Epithelial cell of esophagus (primary cell): Measurements from ENCODE around the gene IL1RAP.
A peak's percentile ranks its signal among the peaks of the same experiment; 100 is the strongest.
"Not testable (repeated sequence)": the region's sequence is repeated elsewhere in the genome, so short reads cannot be mapped to it uniquely, and the experiment has no call there.

Experiments used
- DNase-seq: peaks from one replicate; pipeline ENCODE4 v3.0.0; 2010; ENCODE audit warnings: low read depth
- H3K4me3 ChIP-seq: 2 replicates; pipeline ENCODE4 v1.5.1; 2011; ENCODE audit warnings: mild to moderate bottlenecking, low read length, control low read depth
- CTCF ChIP-seq: IDR thresholded peaks from 2 replicates; pipeline ENCODE4 v1.5.1; 2011; ENCODE audit warnings: low read depth, mild to moderate bottlenecking, low read length, control low read depth, inconsistent platforms; ENCODE audit not compliant: insufficient read depth; ENCODE audit errors: missing control alignments

IL1RAP gene

GRCh38 chr3:190505381-190506003 is 8.4 kb upstream of the IL1RAP start:
- no peak for TF ChIP-seq CTCF
- DNase-seq, result no peak
- no peak overlapping the region for H3K4me3 ChIP-seq

GRCh38 chr3:190506271-190506670 is 7.6 kb upstream of the IL1RAP start:
- no peak for TF ChIP-seq CTCF
- DNase-seq, result no peak
- no peak overlapping the region for H3K4me3 ChIP-seq

GRCh38 chr3:190512666-190513065 is 1.2 kb upstream of the IL1RAP start:
- no peak for DNase-seq
- no peak for TF ChIP-seq CTCF
- H3K4me3 ChIP-seq, result no peak overlapping the region

DNA sequence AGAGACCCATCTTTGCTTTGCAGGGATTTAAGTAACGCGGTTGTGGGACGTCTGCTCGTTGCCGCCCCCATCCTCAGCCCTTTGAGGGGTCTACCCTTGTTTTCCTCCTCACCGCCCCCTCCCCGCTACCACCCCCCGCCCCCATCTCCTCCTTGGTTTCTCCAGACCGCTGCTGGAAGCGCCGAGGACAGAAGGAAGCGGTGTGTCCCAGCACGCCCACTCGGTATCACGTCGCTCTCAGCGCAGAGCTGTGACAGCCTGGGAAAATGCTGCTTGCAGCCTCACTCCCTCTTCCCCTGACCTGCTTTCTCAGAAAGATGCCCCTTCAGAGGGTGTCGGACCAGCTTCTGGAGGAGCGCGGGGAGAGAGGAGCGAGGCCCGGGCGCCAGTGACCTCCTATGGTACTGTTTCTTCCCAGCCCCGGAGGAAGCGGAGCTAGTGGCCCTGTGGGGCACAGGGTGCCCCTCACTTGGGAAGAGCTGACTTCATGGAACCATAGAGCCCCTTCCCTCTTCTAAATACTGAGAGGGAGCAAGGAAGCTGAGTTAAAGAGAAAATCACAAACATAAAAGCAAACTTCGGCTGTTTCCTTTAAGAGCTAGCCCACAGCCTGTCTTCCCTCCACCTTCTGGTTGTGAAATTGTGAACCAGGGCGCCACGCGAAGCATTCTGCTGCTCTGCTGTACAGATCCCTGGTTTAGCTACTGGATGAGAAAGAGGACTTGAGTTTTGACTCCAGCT is 698 bp downstream of the IL1RAP start:
- no peak for TF ChIP-seq CTCF
- DNase-seq, result peak; percentile 64

GRCh38 chr3:190516416-190516815 is 2.5 kb downstream of the IL1RAP start:
- no peak for TF ChIP-seq CTCF
- DNase-seq, result no peak
- no peak overlapping the region for H3K4me3 ChIP-seq

More for the DNA sequence above, 698 bp downstream of the IL1RAP start:
- H3K4me3 ChIP-seq, result peak overlapping the region; percentile 87

DNA sequence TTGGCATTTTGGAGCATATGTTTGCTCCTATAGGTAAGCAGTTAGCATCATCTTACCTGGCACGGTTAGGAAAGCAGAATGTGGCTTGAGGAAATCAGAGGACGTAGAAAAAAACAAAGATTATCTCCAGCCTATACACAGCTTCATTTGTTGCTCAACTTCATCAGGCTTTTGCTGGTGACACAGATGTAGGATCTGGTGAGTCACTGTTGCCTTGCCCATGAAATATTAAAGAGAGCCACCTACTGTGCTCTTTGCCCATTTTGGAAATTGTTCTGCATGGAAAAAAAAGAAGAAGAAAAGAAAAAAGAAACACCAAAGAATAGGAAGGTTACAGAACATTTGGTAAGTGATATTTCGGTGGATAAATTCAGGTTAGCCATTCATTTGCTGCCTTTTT is 3.8 kb downstream of the IL1RAP start:
- no peak for TF ChIP-seq CTCF
- peak; percentile 88 for DNase-seq
- no peak overlapping the region for H3K4me3 ChIP-seq

GRCh38 chr3:190518531-190518930 is 4.6 kb downstream of the IL1RAP start:
- not testable (repeated sequence) for H3K4me3 ChIP-seq, DNase-seq
